Astrocyte (in vitro differentiated cells and primary cell): ENCODE measurements around the gene ACSM3. TPM values are rescaled to one million over a fixed set of nuclear protein-coding genes. Genes with fewer than 3 reads are reported as not detected.
"Not testable (repeated sequence)": the region's sequence is repeated elsewhere in the genome, so short reads cannot be mapped to it uniquely, and the experiment has no call there.

Experiments
- DNase-seq: peaks from one replicate; pipeline ENCODE4 v3.0.0-alpha.2; 2010; ENCODE audit warnings: low read depth
- FAIRE-seq: peaks from 2 replicates; lab custom pipeline; 2011; peaks lifted over from hg19 to GRCh38; lab: Jason Lieb, UNC
- H2AFZ ChIP-seq: 2 replicates; pipeline ENCODE4 v1.6.0; 2012; ENCODE audit warnings: low read depth, low read length, inconsistent platforms
- H3K27ac ChIP-seq: 2 replicates; pipeline ENCODE4 v1.5.1; 2011; ENCODE audit warnings: low read depth, low read length, inconsistent platforms
- H3K27me3 ChIP-seq: 2 replicates; pipeline ENCODE4 v1.6.0; 2011; ENCODE audit warnings: low read length, inconsistent platforms; ENCODE audit not compliant: insufficient read depth
- H3K36me3 ChIP-seq: 2 replicates; pipeline ENCODE4 v1.5.1; 2011; ENCODE audit warnings: low read length, inconsistent platforms; ENCODE audit not compliant: insufficient read depth
- H3K4me1 ChIP-seq: 2 replicates; pipeline ENCODE4 v1.5.1; 2011; ENCODE audit warnings: low read length, inconsistent platforms; ENCODE audit not compliant: insufficient read depth
- H3K4me2 ChIP-seq: 2 replicates; pipeline ENCODE4 v1.6.0; 2012; ENCODE audit warnings: low read length, inconsistent platforms
- H3K4me3 ChIP-seq: 2 replicates; pipeline ENCODE4 v1.5.1; 2011; ENCODE audit warnings: low read depth, mild to moderate bottlenecking, low read length, inconsistent platforms; ENCODE audit not compliant: insufficient read depth
- H3K79me2 ChIP-seq: 2 replicates; pipeline ENCODE4 v1.6.0; 2012; ENCODE audit warnings: mild to moderate bottlenecking, low read length, inconsistent platforms; ENCODE audit not compliant: insufficient read depth
- H3K9ac ChIP-seq: 2 replicates; pipeline ENCODE4 v1.6.0; 2012; ENCODE audit warnings: mild to moderate bottlenecking, low read length, inconsistent platforms
- H3K9me3 ChIP-seq: 2 replicates; pipeline ENCODE4 v1.5.1; 2012; ENCODE audit warnings: low read depth, mild to moderate bottlenecking, low read length, inconsistent platforms; ENCODE audit not compliant: insufficient read depth
- H4K20me1 ChIP-seq: 2 replicates; pipeline ENCODE4 v1.6.0; 2012; ENCODE audit warnings: low read length, inconsistent platforms; ENCODE audit not compliant: insufficient read depth
- H3K27ac Mint-ChIP-seq: one replicate; pipeline ENCODE4 v1.8.0; 2021; ENCODE audit warnings: mild to moderate bottlenecking, mixed read lengths; ENCODE audit not compliant: unreplicated experiment
- H3K27me3 Mint-ChIP-seq: one replicate; pipeline ENCODE4 v1.8.0; 2021; ENCODE audit warnings: low read depth, mixed read lengths; ENCODE audit not compliant: unreplicated experiment
- H3K36me3 Mint-ChIP-seq: one replicate; pipeline ENCODE4 v1.8.0; 2021; ENCODE audit warnings: low read depth, mixed read lengths; ENCODE audit not compliant: unreplicated experiment
- H3K4me1 Mint-ChIP-seq: one replicate; pipeline ENCODE4 v1.8.0; 2021; ENCODE audit warnings: low read depth, mixed read lengths; ENCODE audit not compliant: unreplicated experiment
- H3K4me3 Mint-ChIP-seq: one replicate; pipeline ENCODE4 v1.8.0; 2021; ENCODE audit warnings: mild to moderate bottlenecking, moderate library complexity, mixed read lengths; ENCODE audit not compliant: unreplicated experiment
- H3K9me3 Mint-ChIP-seq: one replicate; pipeline ENCODE4 v1.8.0; 2021; ENCODE audit warnings: mild to moderate bottlenecking, mixed read lengths; ENCODE audit not compliant: unreplicated experiment
- EZH2 ChIP-seq: IDR thresholded peaks from 2 replicates; pipeline ENCODE4 v1.6.1; 2012; ENCODE audit warnings: mild to moderate bottlenecking, low read length, inconsistent platforms; ENCODE audit not compliant: insufficient read depth
- total RNA-seq: library from RNA; stranded (reverse); gene quantifications from 2 replicates; pipeline ENCODE4 v1.2.1, GENCODE V29; 2021
- TF ChIP-seq, protein P1 (sequence below): IDR thresholded peaks from 2 replicates; pipeline ENCODE4 v1.5.1; 2011; ENCODE audit warnings: low read depth, mild to moderate bottlenecking, inconsistent platforms, low read length, moderate library complexity; ENCODE audit not compliant: insufficient read depth

Gene ACSM3
- total RNA-seq, 1 donor from 2014 or later = 7.4 TPM

DNA sequence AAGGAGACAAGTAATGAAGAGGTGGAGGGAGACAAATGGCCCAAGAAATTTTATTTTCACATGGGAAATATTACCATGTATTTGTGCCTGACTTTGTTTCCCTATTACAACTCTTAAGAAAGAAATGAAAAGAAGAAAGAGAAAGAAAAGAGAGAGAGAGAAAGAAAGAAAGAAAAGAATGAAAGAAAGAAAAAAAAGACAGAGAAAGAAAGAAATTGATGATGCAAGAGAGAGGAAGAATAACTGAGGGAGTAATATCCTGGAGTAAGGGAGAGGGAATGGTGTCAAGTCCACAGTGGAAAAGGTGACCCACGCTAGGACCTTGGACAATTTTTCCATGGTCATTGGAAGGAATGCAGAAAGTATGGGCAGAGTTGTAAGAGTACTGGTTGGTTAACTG, 10.1 kb upstream of the ACSM3 start:
- Mint-ChIP-seq H3K36me3 (no peaks in the 10 kb centered on the region), H3K4me3 (no peak overlapping the region), H3K27ac (no peak overlapping the region), H3K27me3 (peaks cover 4% of the 10 kb centered on the region), H3K9me3 (no peaks in the 10 kb centered on the region), H3K4me1 (no peaks in the 10 kb centered on the region)
- DNase-seq (no peak), FAIRE-seq (no peak)
- Histone ChIP-seq H3K9me3 (no peaks in the 10 kb centered on the region), H2AFZ (no peak overlapping the region), H3K27ac (no peak overlapping the region), H3K36me3 (no peaks in the 10 kb centered on the region), H4K20me1 (no peaks in the 10 kb centered on the region), H3K4me2 (no peak overlapping the region), H3K4me1 (no peaks in the 10 kb centered on the region), H3K79me2 (no peaks in the 10 kb centered on the region), H3K27me3 (peaks cover 2% of the 10 kb centered on the region), H3K4me3 (no peak overlapping the region), H3K9ac (no peak overlapping the region)
- TF ChIP-seq, protein P1, sequence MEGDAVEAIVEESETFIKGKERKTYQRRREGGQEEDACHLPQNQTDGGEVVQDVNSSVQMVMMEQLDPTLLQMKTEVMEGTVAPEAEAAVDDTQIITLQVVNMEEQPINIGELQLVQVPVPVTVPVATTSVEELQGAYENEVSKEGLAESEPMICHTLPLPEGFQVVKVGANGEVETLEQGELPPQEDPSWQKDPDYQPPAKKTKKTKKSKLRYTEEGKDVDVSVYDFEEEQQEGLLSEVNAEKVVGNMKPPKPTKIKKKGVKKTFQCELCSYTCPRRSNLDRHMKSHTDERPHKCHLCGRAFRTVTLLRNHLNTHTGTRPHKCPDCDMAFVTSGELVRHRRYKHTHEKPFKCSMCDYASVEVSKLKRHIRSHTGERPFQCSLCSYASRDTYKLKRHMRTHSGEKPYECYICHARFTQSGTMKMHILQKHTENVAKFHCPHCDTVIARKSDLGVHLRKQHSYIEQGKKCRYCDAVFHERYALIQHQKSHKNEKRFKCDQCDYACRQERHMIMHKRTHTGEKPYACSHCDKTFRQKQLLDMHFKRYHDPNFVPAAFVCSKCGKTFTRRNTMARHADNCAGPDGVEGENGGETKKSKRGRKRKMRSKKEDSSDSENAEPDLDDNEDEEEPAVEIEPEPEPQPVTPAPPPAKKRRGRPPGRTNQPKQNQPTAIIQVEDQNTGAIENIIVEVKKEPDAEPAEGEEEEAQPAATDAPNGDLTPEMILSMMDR = no peak
- no peak for TF ChIP-seq EZH2

DNA sequence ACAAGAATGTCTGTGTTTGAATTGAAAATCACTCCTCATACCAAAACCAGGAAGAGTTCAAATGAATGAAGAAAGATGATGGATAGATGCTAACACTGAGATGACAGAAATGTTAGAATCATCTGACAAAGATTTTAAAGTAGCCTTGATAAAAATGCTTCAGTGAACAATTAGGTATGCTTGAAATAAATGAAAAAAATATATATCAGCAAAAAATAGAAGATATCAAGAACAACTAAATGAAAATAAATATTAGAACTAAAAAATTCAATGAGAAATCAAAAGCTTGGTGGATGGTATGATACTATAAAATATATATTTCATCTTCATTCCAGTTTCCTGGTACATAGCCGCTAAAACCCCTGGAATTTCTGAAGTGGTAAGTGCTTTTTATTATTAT, 8.6 kb upstream of the ACSM3 start:
- no peaks in the 10 kb centered on the region for H4K20me1 ChIP-seq
- no peak overlapping the region for H3K4me3 Mint-ChIP-seq
- peaks cover 2% of the 10 kb centered on the region for H3K27me3 ChIP-seq
- H3K4me2 ChIP-seq = no peak overlapping the region
- no peaks in the 10 kb centered on the region for H3K79me2 ChIP-seq
- no peaks in the 10 kb centered on the region for H3K9me3 Mint-ChIP-seq
- FAIRE-seq (no peak), DNase-seq (no peak)
- no peaks in the 10 kb centered on the region for H3K36me3 ChIP-seq
- H3K4me1 ChIP-seq = no peaks in the 10 kb centered on the region
- H3K9ac ChIP-seq = no peak overlapping the region
- no peaks in the 10 kb centered on the region for H3K9me3 ChIP-seq
- H3K27ac Mint-ChIP-seq = no peak overlapping the region
- TF ChIP-seq, protein P1 = no peak
- no peak for TF ChIP-seq EZH2
- H3K27ac ChIP-seq = no peak overlapping the region
- H3K4me1 Mint-ChIP-seq = no peaks in the 10 kb centered on the region
- H3K27me3 Mint-ChIP-seq = peaks cover 4% of the 10 kb centered on the region
- H3K4me3 ChIP-seq = no peak overlapping the region
- no peak overlapping the region for H2AFZ ChIP-seq
- no peaks in the 10 kb centered on the region for H3K36me3 Mint-ChIP-seq

DNA sequence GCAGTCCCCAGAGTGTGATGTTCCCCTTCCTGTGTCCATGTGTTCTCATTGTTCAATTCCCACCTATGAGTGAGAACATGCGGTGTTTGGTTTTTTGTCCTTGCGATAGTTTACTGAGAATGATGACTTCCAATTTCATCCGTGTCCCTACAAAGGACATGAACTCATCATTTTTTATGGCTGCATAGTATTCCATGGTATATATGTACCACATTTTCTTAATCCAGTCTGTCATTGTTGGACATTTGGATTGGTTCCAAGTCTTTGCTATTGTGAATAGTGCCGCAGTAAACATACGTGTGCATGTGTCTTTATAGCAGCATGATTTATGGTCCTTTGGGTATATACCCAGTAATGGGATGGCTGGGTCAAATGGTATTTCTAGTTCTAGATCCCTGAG, 8.0 kb upstream of the ACSM3 start:
- H3K27ac Mint-ChIP-seq, H3K4me1 ChIP-seq, H3K9me3 Mint-ChIP-seq, H3K9ac ChIP-seq, H3K36me3 Mint-ChIP-seq, H3K4me3 ChIP-seq, FAIRE-seq, H3K4me3 Mint-ChIP-seq, H2AFZ ChIP-seq, DNase-seq, H3K27me3 ChIP-seq, H3K27ac ChIP-seq, H3K79me2 ChIP-seq, H3K4me2 ChIP-seq, H3K36me3 ChIP-seq, H4K20me1 ChIP-seq, H3K4me1 Mint-ChIP-seq, H3K9me3 ChIP-seq, H3K27me3 Mint-ChIP-seq: not testable (repeated sequence)
